ENCODE measurements around the gene PLXDC2. TPM values are rescaled to one million over a fixed set of nuclear protein-coding genes. Genes with fewer than 3 reads are reported as not detected.
A peak's percentile ranks its signal among the peaks of the same experiment; 100 is the strongest.

The PLXDC2 gene
- total and polyA plus RNA-seq, 11 donors: 3.4 to 36.4 (median 17.1) TPM

- DNase-seq (peak in 4 of 5 donors; percentile 20 to 66 (median 30)), ATAC-seq (peak in 3 of 4 donors; percentile 29 to 33 (median 29))
- WGBS, 4 donors: 0 to 2% (median 0%) methylated on average over 14 to 27 of the region's 27 CpGs
- peaks cover 0 to 18% (median 0%) of the 10 kb centered on the region in 9 donors for H3K27me3 ChIP-seq
- H3K36me3 ChIP-seq: no peaks in the 10 kb centered on the region
- intact Hi-C loops (cut with DNase I): loop anchor here in 9 of 10 donors (5.0 to 10.0 kb wide), 14 partner anchors 130 to 955 kb away; no protein-coding TSS in a partner anchor
- no peaks in the 10 kb centered on the region for H3K9me3 ChIP-seq
- H3K4me1 ChIP-seq: peaks cover 0 to 20% (median 6%) of the 10 kb centered on the region in 12 donors
- peak overlapping the region; percentile 60 to 95 (median 90) for H3K27ac ChIP-seq
- TF ChIP-seq CTCF (IDR thresholded peaks at IDR 0.05): peak in 3 of 12 donors; percentile 19 to 29 (median 25)
- TF ChIP-seq POLR2A (IDR thresholded peaks at IDR 0.05): no peak
- H3K4me3 ChIP-seq: peak overlapping the region; percentile 67 to 95 (median 82)
These were observed 1.1 kb downstream of the PLXDC2 start for GRCh38 chr10:19817231-19817933.

- TF ChIP-seq CTCF (IDR thresholded peaks at IDR 0.05) (no peak), POLR2A (IDR thresholded peaks at IDR 0.05) (no peak)
- Histone ChIP-seq H3K27me3 (peaks cover 0 to 18% (median 0%) of the 10 kb centered on the region in 9 donors), H3K4me1 (peaks cover 0 to 25% (median 7%) of the 10 kb centered on the region in 12 donors), H3K9me3 (no peaks in the 10 kb centered on the region), H3K27ac (peak overlapping the region in 10 of 12 donors; percentile 3 to 87 (median 48)), H3K36me3 (no peaks in the 10 kb centered on the region), H3K4me3 (peak overlapping the region in 11 of 12 donors; percentile 14 to 95 (median 81))
- ATAC-seq (no peak), DNase-seq (no peak)
- intact Hi-C loops (cut with DNase I): loop anchor here in 9 of 10 donors (5.0 to 10.0 kb wide), 14 partner anchors 128 to 953 kb away; no protein-coding TSS in a partner anchor
- 5 to 28% (median 26%) methylated on average over 1 of the region's 1 CpG for WGBS, 4 donors
These were observed 2.6 kb downstream of the PLXDC2 start for GRCh38 chr10:19818876-19819275.

- ATAC-seq (no peak), DNase-seq (peak in 2 of 5 donors; percentile 50 to 53)
- Histone ChIP-seq H3K27me3 (peaks cover 0 to 18% (median 0%) of the 10 kb centered on the region in 9 donors), H3K4me1 (peaks cover 0 to 30% (median 13%) of the 10 kb centered on the region in 12 donors), H3K4me3 (peak overlapping the region in 9 of 12 donors; percentile 67 to 95 (median 84)), H3K36me3 (no peaks in the 10 kb centered on the region), H3K27ac (peak overlapping the region in 9 of 12 donors; percentile 7 to 87 (median 36)), H3K9me3 (no peaks in the 10 kb centered on the region)
- intact Hi-C loops (cut with DNase I): loop anchor here (5.0 to 10.0 kb wide), 17 partner anchors 105 to 953 kb away; no protein-coding TSS in a partner anchor
- TF ChIP-seq CTCF (IDR thresholded peaks at IDR 0.05) (peak; percentile 72 to 93 (median 86)), POLR2A (IDR thresholded peaks at IDR 0.05) (no peak)
- 0 to 1% (median 0%) methylated on average over 2 of the region's 2 CpGs for WGBS, 4 donors
These were observed 3.3 kb downstream of the PLXDC2 start for GRCh38 chr10:19819419-19820033.

All from heart left ventricle (tissue), 16 donors.